ENCODE measurements around the gene CTDSPL.

- TF ChIP-seq CTCF (IDR thresholded peaks at IDR 0.05) (peak in 1 of 4 experiments; percentile 24), POLR2AphosphoS5 (IDR thresholded peaks at IDR 0.05) (no peak)
Measured at GRCh38 chr3:37912052-37912733, 50.5 kb downstream of the CTDSPL start.

All from prostate gland (tissue), 2 donors.